ENCODE measurements around the gene IL17B.

DNA sequence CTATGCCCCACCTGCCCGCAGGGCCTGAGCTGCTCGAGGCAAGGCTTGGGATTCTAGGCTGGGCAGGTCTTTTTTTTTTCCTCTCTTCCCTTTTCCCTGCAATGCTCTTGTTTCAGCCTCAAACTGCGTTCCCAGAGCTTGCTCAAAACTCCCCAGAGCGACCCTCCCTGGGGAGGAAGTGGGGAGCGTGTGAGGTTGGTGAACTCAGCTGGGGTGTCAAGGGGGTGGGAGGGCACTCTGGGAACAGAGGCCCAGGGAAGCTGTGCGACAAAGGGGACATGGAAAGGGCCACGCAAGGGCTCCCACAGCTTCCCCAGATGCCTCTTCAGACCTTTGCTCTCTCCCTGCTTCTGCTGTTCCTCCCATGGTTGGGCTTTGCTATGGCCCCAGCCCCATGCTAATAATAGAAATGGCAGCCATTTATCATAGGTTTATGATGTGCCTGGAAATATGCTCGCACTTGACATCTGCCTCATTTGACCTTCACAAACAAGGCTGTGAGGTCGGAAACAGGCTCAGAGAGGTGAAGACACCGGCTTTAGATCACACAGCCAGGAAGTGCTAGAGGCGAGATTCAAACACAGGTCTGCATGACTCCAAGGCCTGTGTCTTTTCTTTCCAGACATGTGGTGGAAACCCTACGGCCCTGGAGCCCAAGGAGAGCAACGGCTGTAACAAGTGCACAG lies 40.9 kb upstream of the IL17B start:
- TF ChIP-seq EZH2 (IDR thresholded peaks at IDR 0.05; ENCODE audit: low read length), result no peak
- TF ChIP-seq, protein P1, sequence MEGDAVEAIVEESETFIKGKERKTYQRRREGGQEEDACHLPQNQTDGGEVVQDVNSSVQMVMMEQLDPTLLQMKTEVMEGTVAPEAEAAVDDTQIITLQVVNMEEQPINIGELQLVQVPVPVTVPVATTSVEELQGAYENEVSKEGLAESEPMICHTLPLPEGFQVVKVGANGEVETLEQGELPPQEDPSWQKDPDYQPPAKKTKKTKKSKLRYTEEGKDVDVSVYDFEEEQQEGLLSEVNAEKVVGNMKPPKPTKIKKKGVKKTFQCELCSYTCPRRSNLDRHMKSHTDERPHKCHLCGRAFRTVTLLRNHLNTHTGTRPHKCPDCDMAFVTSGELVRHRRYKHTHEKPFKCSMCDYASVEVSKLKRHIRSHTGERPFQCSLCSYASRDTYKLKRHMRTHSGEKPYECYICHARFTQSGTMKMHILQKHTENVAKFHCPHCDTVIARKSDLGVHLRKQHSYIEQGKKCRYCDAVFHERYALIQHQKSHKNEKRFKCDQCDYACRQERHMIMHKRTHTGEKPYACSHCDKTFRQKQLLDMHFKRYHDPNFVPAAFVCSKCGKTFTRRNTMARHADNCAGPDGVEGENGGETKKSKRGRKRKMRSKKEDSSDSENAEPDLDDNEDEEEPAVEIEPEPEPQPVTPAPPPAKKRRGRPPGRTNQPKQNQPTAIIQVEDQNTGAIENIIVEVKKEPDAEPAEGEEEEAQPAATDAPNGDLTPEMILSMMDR (optimal IDR thresholded peaks at IDR 0.05 in 1 of 3, IDR thresholded peaks at IDR 0.05 in 1 of 3, conservative IDR thresholded peaks at IDR 0.05 in 1 of 3; ENCODE audit: extremely low read depth in 1 of 3, insufficient read depth in 2 of 3, low read length in 3 of 3), result no peak

Measured in keratinocyte (primary cell).